SKM-1 treated with dmso at 0.1 percent for 144 hours (cell line): ENCODE results near the gene PTPRC.

Source experiments
- DNase-seq: peaks from one replicate; lab custom pipeline; 2025; ENCODE audit not compliant: unreplicated experiment; lab: John Stamatoyannopoulos, UW

Gene PTPRC

GRCh38 chr1:198806861-198807260 is 168.0 kb downstream of the PTPRC start:
- DNase-seq: no peak
